Measurements from ENCODE around the gene GRID1.

- TF ChIP-seq EZH2 (IDR thresholded peaks at IDR 0.05; ENCODE audit: insufficient read depth, poor library complexity, severe bottlenecking), result no peak
- TF ChIP-seq EZH2phosphoT487 (IDR thresholded peaks at IDR 0.05; ENCODE audit: insufficient read depth, low read depth), result no peak
Observed at GRCh38 chr10:86226016-86226415, 140.6 kb downstream of the GRID1 start.
